ENCODE results near the gene MPZL3.

The MPZL3 gene

DNA sequence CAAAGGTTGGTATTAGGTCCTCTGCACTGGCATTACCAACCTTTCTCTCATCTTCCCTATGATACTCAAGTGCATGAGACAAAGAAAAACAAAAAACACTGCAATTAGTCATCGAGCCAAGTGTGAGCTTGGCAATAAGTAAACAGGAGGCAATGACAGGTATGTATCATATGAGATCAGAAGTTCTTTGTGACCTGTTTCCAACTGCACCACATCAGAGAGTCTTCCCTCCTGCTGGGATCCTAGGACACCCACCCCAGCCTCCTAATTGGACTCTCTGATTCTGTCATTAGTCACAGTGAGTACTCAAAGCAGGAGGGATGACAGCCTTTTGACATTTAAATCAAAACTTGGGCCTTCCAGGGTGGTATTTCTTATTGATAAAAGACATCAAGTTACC is 19.5 kb downstream of the MPZL3 start:
- DNase-seq (ENCODE audit: low spot score): peak; percentile 74
- Mint-ChIP-seq H3K27me3 (ENCODE audit: low read depth) (no peaks in the 10 kb centered on the region), H3K9me3 (no peaks in the 10 kb centered on the region), H3K4me1 (ENCODE audit: low read depth) (peaks cover 49% of the 10 kb centered on the region), H3K4me3 (no peak overlapping the region), H3K36me3 (ENCODE audit: low read depth) (peaks cover 52% of the 10 kb centered on the region), H3K27ac (peak overlapping the region; percentile 12)

DNA sequence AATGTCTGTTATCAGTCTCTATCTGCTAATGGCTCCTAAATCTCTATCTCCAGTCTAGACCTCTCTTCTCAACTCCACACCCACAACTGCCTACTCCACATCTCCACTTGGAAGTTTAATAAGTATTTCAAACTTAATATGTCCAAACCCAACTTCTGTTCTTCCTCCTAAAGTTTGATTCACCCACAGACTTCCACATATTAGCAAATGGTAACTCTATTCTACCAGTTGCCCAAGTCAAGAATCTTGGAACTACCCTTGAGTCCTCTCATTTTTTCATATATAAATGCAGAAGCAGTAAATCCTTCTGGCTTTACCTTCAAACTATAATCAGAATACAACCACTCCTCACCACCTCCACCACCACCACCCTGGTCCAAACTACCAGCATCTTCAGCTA is 20.7 kb downstream of the MPZL3 start:
- no peak for DNase-seq (ENCODE audit: low spot score)
- Mint-ChIP-seq H3K4me3 (no peak overlapping the region), H3K27me3 (ENCODE audit: low read depth) (no peaks in the 10 kb centered on the region), H3K9me3 (no peaks in the 10 kb centered on the region), H3K27ac (no peak overlapping the region), H3K4me1 (ENCODE audit: low read depth) (peaks cover 52% of the 10 kb centered on the region), H3K36me3 (ENCODE audit: low read depth) (peaks cover 54% of the 10 kb centered on the region)

DNA sequence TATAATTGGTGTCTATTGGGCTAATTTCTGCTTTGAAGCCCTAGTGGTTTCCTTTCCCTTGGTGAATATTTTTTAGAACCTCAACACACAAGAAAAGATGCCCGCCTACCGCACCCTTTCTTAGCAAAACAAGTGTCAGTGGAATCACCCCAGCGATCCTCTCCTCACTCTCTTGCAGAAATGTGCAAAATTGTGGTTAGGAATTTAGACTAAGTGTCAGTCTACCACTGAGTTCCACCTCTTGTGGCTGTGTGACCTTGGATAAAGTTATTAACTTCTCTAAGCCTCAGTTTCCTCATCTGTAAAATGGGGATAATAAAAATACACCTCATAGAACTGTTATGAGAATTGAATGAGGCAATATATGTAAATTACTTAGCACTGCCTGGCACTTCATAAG is 22.1 kb downstream of the MPZL3 start:
- H3K27me3 Mint-ChIP-seq (ENCODE audit: low read depth): no peaks in the 10 kb centered on the region
- H3K4me1 Mint-ChIP-seq (ENCODE audit: low read depth): peaks cover 56% of the 10 kb centered on the region
- no peak for DNase-seq (ENCODE audit: low spot score)
- H3K9me3 Mint-ChIP-seq: no peaks in the 10 kb centered on the region
- H3K4me3 Mint-ChIP-seq: no peak overlapping the region
- no peak overlapping the region for H3K27ac Mint-ChIP-seq
- peaks cover 53% of the 10 kb centered on the region for H3K36me3 Mint-ChIP-seq (ENCODE audit: low read depth)

DNA sequence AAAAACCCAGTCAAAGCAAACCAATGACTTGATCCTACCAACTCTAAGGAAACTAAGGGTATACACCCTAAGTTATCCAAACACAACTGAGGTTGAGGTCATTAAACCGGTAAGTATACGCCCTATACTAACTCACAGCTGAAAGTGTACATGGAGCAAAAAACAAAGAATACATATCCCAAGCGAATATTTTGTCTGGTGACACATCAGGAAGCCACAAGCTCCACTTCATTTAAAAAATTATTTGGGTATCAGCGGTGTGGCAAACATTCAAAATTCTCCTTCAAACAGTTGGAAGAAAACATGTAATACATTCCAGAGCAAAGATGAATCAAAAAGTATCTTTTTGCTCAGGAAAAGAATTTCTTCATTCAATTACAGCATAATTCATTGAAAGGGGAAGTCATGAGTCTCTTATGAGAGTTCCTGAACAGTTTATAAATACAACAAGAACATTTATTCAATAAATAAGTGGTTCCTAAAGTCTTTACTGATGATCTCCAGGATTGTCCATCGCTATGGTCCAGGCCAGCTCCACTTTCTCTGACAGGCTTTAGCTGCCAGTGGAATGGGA is 22.8 kb downstream of the MPZL3 start:
- Mint-ChIP-seq H3K4me1 (ENCODE audit: low read depth) (peaks cover 59% of the 10 kb centered on the region), H3K27me3 (ENCODE audit: low read depth) (no peaks in the 10 kb centered on the region), H3K9me3 (no peaks in the 10 kb centered on the region), H3K4me3 (peak overlapping the region; percentile 79), H3K27ac (peak overlapping the region; percentile 94), H3K36me3 (ENCODE audit: low read depth) (peaks cover 54% of the 10 kb centered on the region)
- no peak for DNase-seq (ENCODE audit: low spot score)

DNA sequence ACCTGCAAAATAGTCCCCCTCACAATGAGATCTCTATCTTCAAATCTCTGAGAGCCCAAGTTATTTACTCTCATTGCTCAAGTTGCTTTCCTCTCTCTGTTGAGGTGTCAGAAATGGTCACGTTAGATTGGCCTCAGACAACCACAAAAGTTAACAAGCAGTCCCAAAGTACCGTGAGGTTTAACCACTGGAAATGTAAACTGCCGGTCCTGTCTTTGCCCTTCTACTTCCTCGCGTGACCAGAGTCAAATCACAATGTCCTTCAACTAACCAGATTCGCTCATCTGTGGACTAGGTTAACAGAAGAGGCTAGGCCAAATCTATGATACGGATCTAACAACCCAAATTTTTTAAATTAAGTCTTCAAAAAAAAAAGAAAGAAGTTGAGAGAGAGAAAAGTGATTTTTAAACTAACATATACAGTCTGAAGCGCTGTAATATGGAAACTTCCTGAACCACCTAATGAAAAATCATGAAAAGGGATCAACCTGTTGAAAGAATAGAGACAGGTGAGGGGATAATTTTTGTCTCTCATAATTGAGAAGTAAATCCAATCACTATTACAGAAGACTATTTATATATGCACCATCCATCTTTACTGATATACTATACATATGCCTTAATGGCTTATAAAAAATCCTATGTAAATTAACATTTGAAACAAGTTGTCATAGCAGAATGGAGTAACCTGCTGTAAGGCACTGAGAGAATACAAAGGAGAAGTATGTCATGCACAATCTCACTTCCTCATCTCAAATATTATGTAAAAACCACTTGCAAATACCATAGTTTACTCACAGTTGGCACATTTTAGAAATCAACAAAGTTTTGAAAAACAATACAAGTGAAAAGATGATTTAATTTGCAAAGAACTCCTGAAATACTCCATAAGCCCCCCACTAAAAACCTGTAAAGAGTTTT is 24.0 kb downstream of the MPZL3 start:
- H3K36me3 Mint-ChIP-seq (ENCODE audit: low read depth): peaks cover 45% of the 10 kb centered on the region
- peaks cover 62% of the 10 kb centered on the region for H3K4me1 Mint-ChIP-seq (ENCODE audit: low read depth)
- DNase-seq (ENCODE audit: low spot score): no peak
- H3K4me3 Mint-ChIP-seq: peak overlapping the region; percentile 79
- no peaks in the 10 kb centered on the region for H3K27me3 Mint-ChIP-seq (ENCODE audit: low read depth)
- no peaks in the 10 kb centered on the region for H3K9me3 Mint-ChIP-seq
- peak overlapping the region; percentile 94 for H3K27ac Mint-ChIP-seq

DNA sequence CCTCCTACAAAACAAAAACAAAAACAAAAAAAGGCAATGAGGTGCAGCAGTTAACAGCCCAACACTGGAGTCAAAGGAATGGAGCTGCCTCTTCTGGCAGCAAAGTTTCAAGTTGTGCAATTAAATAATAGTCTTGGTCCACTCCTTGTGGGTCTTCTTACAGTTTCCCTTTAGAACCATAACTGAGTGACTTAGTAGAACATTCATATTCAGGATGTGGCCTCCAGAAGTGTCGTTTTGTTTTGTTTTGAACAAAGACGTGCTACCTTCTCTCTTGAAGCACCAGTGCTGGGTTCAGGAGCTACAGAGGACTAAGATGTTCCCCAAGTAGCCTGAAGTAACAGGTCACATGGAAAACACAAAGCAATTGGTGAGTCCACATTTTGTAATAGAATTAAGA is 25.4 kb downstream of the MPZL3 start:
- no peak for DNase-seq (ENCODE audit: low spot score)
- Mint-ChIP-seq H3K36me3 (ENCODE audit: low read depth) (peaks cover 45% of the 10 kb centered on the region), H3K4me1 (ENCODE audit: low read depth) (peaks cover 70% of the 10 kb centered on the region), H3K4me3 (peak overlapping the region; percentile 79), H3K27ac (peak overlapping the region; percentile 94), H3K27me3 (ENCODE audit: low read depth) (no peaks in the 10 kb centered on the region), H3K9me3 (no peaks in the 10 kb centered on the region)

DNA sequence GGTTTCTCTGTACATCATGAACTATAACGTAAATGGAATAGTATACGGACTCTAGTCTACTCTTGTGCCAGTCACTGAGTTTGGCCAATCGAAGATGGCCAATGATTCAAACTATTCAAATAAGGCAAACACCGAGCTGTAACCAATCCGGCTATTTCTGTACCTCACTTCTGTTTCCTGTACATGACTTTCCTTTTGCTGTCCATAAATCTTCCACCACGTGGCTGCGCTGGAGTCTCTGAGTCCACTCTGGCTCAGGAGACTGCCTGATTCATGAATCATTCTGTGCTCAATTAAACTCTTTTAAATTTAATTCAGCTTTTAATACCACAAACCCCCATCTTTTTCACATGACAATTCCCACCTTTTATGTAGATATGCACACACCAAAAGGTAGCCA is 25.9 kb downstream of the MPZL3 start:
- H3K4me1 Mint-ChIP-seq (ENCODE audit: low read depth): peaks cover 74% of the 10 kb centered on the region
- peak overlapping the region; percentile 94 for H3K27ac Mint-ChIP-seq
- DNase-seq (ENCODE audit: low spot score): no peak
- no peaks in the 10 kb centered on the region for H3K9me3 Mint-ChIP-seq
- peak overlapping the region; percentile 79 for H3K4me3 Mint-ChIP-seq
- no peaks in the 10 kb centered on the region for H3K27me3 Mint-ChIP-seq (ENCODE audit: low read depth)
- H3K36me3 Mint-ChIP-seq (ENCODE audit: low read depth): peaks cover 45% of the 10 kb centered on the region

DNA sequence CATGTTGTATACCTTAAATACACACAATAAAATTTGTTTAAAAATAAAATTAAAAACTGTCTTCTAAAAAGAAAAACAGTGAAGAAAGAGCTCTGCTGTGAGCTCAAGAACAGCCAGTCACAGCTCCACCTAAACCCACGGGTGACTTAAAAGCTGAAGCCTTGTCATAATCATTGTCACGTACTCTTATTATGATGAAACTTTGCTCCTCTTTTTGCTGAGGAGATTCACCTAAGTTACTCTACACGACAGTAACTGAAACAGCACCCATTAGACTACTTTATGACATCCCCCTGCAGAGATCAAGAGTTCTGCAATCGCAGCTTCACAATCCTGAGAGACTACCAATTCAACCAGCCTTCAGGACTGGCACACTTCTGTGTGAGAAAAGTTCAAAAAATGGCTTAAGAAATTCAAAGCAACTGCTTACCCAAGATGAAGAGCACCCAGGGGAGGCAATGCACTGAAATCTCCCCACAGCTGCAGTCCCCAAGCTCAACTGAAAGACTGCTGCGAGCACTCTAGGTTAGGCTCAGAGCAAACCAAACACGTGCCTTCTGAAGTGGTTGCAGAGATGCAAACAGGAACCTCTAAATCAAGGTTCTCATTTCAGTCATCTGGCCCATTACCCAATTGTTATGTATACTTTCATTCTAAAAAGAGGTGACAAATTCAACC is 27.5 kb downstream of the MPZL3 start, which contains the start of gene JAML:
TSS of gene JAML (minus strand) at position 501 of the 678 bp plus-strand sequence. CDS start 10,145 bp downstream, outside the sequence.
- Mint-ChIP-seq H3K4me3 (peak within 1 kb of the TSS; percentile 91), H3K27ac (peak within 1 kb of the TSS; percentile 92), H3K4me1 (ENCODE audit: low read depth) (peaks cover 84% of the 10 kb centered on the region), H3K36me3 (ENCODE audit: low read depth) (peaks cover 48% of the 10 kb centered on the region), H3K9me3 (no peaks in the 10 kb centered on the region), H3K27me3 (ENCODE audit: low read depth) (no peaks in the 10 kb centered on the region)
- DNase-seq (ENCODE audit: low spot score): peak; percentile 66

DNA sequence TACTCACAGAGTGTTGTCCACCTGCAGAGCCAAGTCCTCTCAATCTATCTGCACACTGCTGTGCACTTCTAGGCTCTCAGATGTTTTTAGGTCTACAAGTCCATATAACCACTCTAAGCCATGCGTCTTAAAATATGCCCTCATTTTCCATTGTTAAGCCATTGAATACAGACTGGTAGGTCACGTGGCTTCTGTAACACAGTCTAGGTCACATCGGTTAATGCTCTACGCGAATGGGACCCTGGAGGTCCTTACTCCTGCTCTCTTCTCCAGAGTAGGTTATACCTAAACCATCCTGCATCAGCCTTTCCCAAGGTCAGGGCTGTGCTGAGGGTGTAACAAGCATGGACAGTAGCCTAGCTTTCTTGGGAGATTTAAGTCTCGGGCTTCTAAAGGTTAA is 28.2 kb downstream of the MPZL3 start:
- H3K27me3 Mint-ChIP-seq (ENCODE audit: low read depth): no peaks in the 10 kb centered on the region
- no peaks in the 10 kb centered on the region for H3K9me3 Mint-ChIP-seq
- H3K27ac Mint-ChIP-seq: peak overlapping the region; percentile 92
- peaks cover 49% of the 10 kb centered on the region for H3K36me3 Mint-ChIP-seq (ENCODE audit: low read depth)
- peaks cover 85% of the 10 kb centered on the region for H3K4me1 Mint-ChIP-seq (ENCODE audit: low read depth)
- H3K4me3 Mint-ChIP-seq: peak overlapping the region; percentile 91
- DNase-seq (ENCODE audit: low spot score): no peak

DNA sequence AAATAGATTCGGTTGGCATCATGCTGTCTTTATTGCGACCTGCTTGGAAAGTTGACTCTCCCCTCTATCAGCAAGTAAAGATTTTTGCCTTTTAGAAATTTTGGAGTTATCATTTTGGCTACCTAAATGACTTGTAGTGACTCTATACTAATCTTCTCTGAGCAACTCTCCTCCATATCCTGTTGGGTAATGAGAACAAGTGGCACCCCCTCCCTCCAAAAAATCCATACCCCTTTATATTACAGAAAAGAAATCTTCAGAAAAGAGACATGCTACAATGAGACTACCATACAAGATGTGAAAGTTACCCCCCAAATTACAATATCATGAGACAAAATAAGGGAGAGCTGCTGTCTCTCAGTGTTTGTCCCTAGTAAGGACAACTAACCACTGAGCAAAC is 28.6 kb downstream of the MPZL3 start:
- no peaks in the 10 kb centered on the region for H3K27me3 Mint-ChIP-seq (ENCODE audit: low read depth)

DNA sequence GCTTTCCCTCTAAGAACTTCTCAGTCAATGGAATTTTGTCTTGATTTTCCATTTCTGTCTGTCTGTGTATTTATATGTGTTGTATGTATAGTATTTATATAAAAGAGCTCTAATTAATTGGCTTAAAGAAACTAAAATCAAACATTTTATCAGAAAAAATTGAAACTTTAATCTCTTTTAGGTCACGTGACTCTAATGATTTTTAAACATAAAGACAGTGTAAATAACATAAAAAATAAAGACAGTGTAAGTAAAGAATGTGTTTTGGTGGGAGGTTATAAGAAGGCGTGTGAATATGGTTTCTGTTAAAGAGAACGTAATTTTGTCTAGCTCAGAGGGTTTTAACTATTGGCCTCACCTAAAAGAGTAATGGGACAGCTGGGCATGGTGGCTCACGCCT is 29.7 kb downstream of the MPZL3 start:
- Mint-ChIP-seq H3K9me3 (no peaks in the 10 kb centered on the region), H3K4me3 (peak overlapping the region; percentile 91), H3K27ac (peak overlapping the region; percentile 78), H3K4me1 (ENCODE audit: low read depth) (peaks cover 87% of the 10 kb centered on the region), H3K36me3 (ENCODE audit: low read depth) (peaks cover 48% of the 10 kb centered on the region), H3K27me3 (ENCODE audit: low read depth) (no peaks in the 10 kb centered on the region)
- no peak for DNase-seq (ENCODE audit: low spot score)

More for the DNA sequence above, 28.6 kb downstream of the MPZL3 start:
- Mint-ChIP-seq H3K27ac (peak overlapping the region; percentile 92), H3K9me3 (no peaks in the 10 kb centered on the region), H3K4me3 (peak overlapping the region; percentile 91), H3K4me1 (ENCODE audit: low read depth) (peaks cover 87% of the 10 kb centered on the region), H3K36me3 (ENCODE audit: low read depth) (peaks cover 52% of the 10 kb centered on the region)
- DNase-seq (ENCODE audit: low spot score): no peak

DNA sequence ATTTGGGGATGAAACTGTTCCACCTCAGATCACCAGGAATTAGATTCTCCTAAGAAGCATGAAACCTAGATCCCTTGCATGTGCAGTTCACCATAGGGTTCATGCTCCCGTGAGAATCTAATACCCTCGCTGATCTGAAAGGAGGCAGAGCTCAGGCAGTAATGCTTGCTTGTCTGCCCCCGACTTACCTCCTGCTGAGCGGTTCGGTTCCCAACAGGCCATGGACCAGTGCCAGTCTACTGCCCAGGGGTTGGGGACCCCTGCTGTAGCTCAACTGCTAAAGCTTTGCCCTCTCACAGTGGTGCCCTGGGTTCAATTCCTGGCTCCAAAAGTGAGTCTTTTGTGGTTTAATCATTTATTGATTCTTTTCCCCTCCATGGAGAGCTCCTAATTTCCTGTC is 30.7 kb downstream of the MPZL3 start:
- H3K9me3 Mint-ChIP-seq: no peaks in the 10 kb centered on the region
- H3K4me3 Mint-ChIP-seq: peak overlapping the region; percentile 40
- H3K4me1 Mint-ChIP-seq (ENCODE audit: low read depth): peaks cover 87% of the 10 kb centered on the region
- H3K36me3 Mint-ChIP-seq (ENCODE audit: low read depth): peaks cover 42% of the 10 kb centered on the region
- peak overlapping the region; percentile 94 for H3K27ac Mint-ChIP-seq
- no peaks in the 10 kb centered on the region for H3K27me3 Mint-ChIP-seq (ENCODE audit: low read depth)
- DNase-seq (ENCODE audit: low spot score): no peak

DNA sequence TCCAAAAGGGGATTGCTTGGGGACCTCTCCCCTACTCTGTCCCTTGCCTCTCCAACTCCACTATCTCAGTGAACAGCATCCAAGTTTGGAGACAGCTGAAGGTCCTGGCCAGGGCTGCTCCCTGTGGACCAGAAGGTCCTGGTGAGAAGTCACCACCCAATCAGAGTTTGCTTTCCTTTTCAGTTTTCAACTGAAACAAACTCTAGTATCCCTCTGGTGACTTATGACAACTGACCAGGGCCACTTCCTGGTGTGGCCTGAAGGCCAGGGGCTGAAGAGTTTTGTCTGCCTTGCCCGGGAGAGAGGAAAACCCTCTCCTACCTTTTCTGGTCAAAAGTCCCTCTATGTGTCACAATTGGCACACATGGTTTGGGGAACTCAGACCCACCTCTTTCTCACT is 32.4 kb downstream of the MPZL3 start:
- H3K4me1 Mint-ChIP-seq (ENCODE audit: low read depth): peaks cover 88% of the 10 kb centered on the region
- no peak for DNase-seq (ENCODE audit: low spot score)
- H3K27ac Mint-ChIP-seq: peak overlapping the region; percentile 94
- H3K9me3 Mint-ChIP-seq: no peaks in the 10 kb centered on the region
- no peaks in the 10 kb centered on the region for H3K27me3 Mint-ChIP-seq (ENCODE audit: low read depth)
- peaks cover 27% of the 10 kb centered on the region for H3K36me3 Mint-ChIP-seq (ENCODE audit: low read depth)
- H3K4me3 Mint-ChIP-seq: peak overlapping the region; percentile 78

DNA sequence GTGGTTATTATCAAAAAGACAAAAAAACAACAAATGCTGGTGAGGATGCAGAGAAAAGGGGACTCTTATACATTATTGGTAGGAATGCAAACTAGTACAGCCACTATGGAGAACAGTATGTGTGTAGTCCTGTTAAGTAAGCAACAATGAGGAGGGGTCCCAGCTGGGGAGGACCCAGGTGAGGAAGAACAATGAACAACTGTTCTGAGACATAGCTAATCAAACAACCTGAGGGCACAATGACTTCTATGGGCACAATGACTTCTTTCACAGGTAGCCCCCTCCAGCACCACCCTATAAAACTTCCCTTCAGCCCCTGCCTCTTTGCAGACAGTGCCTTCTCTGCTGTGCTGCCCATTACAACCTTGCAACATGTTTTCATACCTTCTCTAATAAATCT is 32.9 kb downstream of the MPZL3 start:
- H3K36me3 Mint-ChIP-seq (ENCODE audit: low read depth): peaks cover 25% of the 10 kb centered on the region

More for the DNA sequence above, 32.9 kb downstream of the MPZL3 start:
- DNase-seq (ENCODE audit: low spot score): no peak
- no peaks in the 10 kb centered on the region for H3K27me3 Mint-ChIP-seq (ENCODE audit: low read depth)
- H3K9me3 Mint-ChIP-seq: no peaks in the 10 kb centered on the region
- peaks cover 91% of the 10 kb centered on the region for H3K4me1 Mint-ChIP-seq (ENCODE audit: low read depth)
- peak overlapping the region; percentile 78 for H3K4me3 Mint-ChIP-seq
- peak overlapping the region; percentile 94 for H3K27ac Mint-ChIP-seq

All from T-helper 2 cell treated with Interferon-gamma antibody and Interleukin-4, amounts not matched to agents 5 μg/mL and 100 μg/mL, for 36 hours (primary cell).